HG02798 (cell line): ENCODE measurements around the gene LIPK.

Experiments used
- ATAC-seq: cut with Tn5 transposase; IDR thresholded peaks from one replicate; pipeline ENCODE4 v1.9.1; 2021; ENCODE audit warnings: mild to moderate bottlenecking; ENCODE audit not compliant: unreplicated experiment, poor library complexity

Gene LIPK

GRCh38 chr10:88765816-88766215 is 59.8 kb downstream of the LIPK start:
- ATAC-seq, result no peak

GRCh38 chr10:88769384-88769783 is 63.3 kb downstream of the LIPK start:
- ATAC-seq, result no peak

- ATAC-seq, result no peak
These were observed 75.2 kb downstream of the LIPK start for GRCh38 chr10:88781206-88781605.

- ATAC-seq, result no peak
These were observed 76.2 kb downstream of the LIPK start for GRCh38 chr10:88782222-88782621.

GRCh38 chr10:88783724-88784123 is 77.7 kb downstream of the LIPK start:
- no peak for ATAC-seq

GRCh38 chr10:88786032-88786770 is 80.2 kb downstream of the LIPK start:
- ATAC-seq, result no peak

- no peak for ATAC-seq
These were observed 81.4 kb downstream of the LIPK start for GRCh38 chr10:88787463-88787862.

- no peak for ATAC-seq
These were observed 82.9 kb downstream of the LIPK start for GRCh38 chr10:88788924-88789323.

- ATAC-seq, result no peak
These were observed 85.9 kb downstream of the LIPK start for GRCh38 chr10:88791924-88792323.

GRCh38 chr10:88792661-88793060 is 86.6 kb downstream of the LIPK start:
- no peak for ATAC-seq

- ATAC-seq, result no peak
These were observed 87.8 kb downstream of the LIPK start for GRCh38 chr10:88793712-88794299.

GRCh38 chr10:88794731-88795130 is 88.7 kb downstream of the LIPK start:
- ATAC-seq, result no peak

GRCh38 chr10:88800152-88801125 is 94.4 kb downstream of the LIPK start:
- no peak for ATAC-seq
